ENCODE results near the gene HOXA11. TPM values are rescaled to one million over a fixed set of nuclear protein-coding genes. Genes with fewer than 3 reads are reported as not detected.

The HOXA11 gene
- total and polyA plus RNA-seq, 10 donors = not detected

DNA sequence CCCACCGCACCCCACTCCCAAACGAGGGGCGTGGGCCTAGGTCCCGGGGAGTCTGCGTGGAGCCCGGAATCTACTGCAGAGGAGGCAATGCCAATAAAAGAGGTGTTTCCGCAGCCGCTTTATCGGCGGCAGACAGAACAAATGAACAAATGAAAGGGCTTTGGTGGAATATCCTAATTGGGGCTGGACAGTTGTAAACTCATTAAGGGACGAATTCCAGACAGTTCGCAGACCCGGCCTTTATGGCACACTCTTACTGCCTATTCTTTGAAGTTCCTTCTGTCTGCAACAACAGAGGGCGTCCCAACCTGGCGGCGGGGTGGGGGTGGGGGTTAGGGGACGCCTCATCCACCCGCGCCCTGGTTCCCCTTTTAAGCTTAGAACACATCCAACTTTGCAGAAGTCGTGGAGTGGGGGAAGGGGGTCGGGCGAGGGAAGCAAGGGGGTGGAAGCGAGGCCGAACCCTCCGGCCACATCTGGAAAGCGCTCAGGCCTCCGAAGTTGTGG, 23.8 kb downstream of the HOXA11 start:
- peaks cover 13 to 96% (median 63%) of the 10 kb centered on the region in 6 donors for H3K4me1 ChIP-seq
- TF ChIP-seq, protein P1, sequence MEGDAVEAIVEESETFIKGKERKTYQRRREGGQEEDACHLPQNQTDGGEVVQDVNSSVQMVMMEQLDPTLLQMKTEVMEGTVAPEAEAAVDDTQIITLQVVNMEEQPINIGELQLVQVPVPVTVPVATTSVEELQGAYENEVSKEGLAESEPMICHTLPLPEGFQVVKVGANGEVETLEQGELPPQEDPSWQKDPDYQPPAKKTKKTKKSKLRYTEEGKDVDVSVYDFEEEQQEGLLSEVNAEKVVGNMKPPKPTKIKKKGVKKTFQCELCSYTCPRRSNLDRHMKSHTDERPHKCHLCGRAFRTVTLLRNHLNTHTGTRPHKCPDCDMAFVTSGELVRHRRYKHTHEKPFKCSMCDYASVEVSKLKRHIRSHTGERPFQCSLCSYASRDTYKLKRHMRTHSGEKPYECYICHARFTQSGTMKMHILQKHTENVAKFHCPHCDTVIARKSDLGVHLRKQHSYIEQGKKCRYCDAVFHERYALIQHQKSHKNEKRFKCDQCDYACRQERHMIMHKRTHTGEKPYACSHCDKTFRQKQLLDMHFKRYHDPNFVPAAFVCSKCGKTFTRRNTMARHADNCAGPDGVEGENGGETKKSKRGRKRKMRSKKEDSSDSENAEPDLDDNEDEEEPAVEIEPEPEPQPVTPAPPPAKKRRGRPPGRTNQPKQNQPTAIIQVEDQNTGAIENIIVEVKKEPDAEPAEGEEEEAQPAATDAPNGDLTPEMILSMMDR (IDR thresholded peaks at IDR 0.05 in 8 of 11, conservative IDR thresholded peaks at IDR 0.05 in 3 of 11) = peak in 6 of 11 experiments; percentile 1 to 73 (median 22)
- no peak for TF ChIP-seq POLR2AphosphoS5 (IDR thresholded peaks at IDR 0.05)
- 0 to 3% (median 2%) methylated on average over 13 to 27 of the region's 27 CpGs for WGBS, 5 donors
- H3K27me3 ChIP-seq (replicated peaks in 1 of 7) = peaks cover 14 to 100% (median 93%) of the 10 kb centered on the region in 7 donors
- peak overlapping the region in 4 of 8 donors; percentile 49 to 65 (median 52) for H3K27ac ChIP-seq
- peak overlapping the region; percentile 54 to 87 (median 61) for H3K4me3 ChIP-seq
- DNase-seq = peak; percentile 86
- H3K36me3 ChIP-seq = no peaks in the 10 kb centered on the region
- H3K9me3 ChIP-seq = peaks cover 0 to 14% (median 0%) of the 10 kb centered on the region in 8 donors
- intact Hi-C loops (cut with DNase I; ENCODE audit: low total_unique reads) = loop anchor here (5.0 to 10.0 kb wide), 3 partner anchors 479 to 1296 kb away; no protein-coding TSS in a partner anchor

DNA sequence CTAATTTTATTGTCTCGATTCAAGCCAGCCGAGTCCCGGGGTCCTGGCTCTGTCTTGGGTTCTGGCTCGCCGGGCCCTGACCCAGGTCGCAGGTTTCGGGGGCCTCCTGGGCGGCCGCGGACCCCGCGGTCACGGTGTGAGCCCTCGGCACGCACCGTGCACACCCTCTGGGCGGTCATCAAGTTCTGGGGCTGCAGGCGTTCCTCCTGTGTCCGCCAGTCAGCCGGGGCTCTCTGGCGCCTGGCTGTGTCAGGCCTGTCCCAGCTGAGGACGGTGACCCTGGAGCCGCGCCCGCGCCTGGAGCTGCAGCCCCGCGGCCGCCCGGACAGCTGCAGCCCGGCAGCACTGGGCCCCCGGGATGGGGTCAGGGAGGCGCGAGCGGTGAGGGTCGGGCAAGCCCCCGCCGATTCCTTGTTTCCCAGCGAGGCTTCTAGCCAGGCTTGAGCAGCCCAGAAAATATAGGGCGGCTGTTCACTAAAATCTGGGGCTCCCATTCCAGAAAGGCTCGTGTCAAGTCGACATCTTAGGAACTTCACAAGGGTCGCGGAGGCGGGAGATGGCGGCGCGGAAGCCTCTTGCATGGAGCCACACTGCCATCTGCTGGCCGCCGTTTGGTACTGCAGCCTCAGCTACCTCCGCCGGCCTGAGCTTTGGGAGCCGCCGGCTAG, 24.4 kb downstream of the HOXA11 start:
- H3K4me3 ChIP-seq = peak overlapping the region; percentile 54 to 87 (median 61)
- 1 to 4% (median 2%) methylated on average over 35 to 54 of the region's 54 CpGs for WGBS, 5 donors
- H3K36me3 ChIP-seq = no peaks in the 10 kb centered on the region
- peaks cover 8 to 100% (median 93%) of the 10 kb centered on the region in 7 donors for H3K27me3 ChIP-seq (replicated peaks in 1 of 7)
- intact Hi-C loops (cut with DNase I; ENCODE audit: low total_unique reads) = loop anchor here (5.0 to 10.0 kb wide), 3 partner anchors 478 to 1296 kb away; no protein-coding TSS in a partner anchor
- DNase-seq = peak; percentile 96
- H3K27ac ChIP-seq = peak overlapping the region in 7 of 8 donors; percentile 5 to 65 (median 49)
- H3K9me3 ChIP-seq = peaks cover 0 to 12% (median 0%) of the 10 kb centered on the region in 8 donors
- TF ChIP-seq, protein P1 (IDR thresholded peaks at IDR 0.05 in 8 of 11, conservative IDR thresholded peaks at IDR 0.05 in 3 of 11) = peak; percentile 95 to 100 (median 99)
- no peak for TF ChIP-seq POLR2A (IDR thresholded peaks at IDR 0.05)
- peak in 2 of 3 donors; percentile 61 to 62 for TF ChIP-seq POLR2AphosphoS5 (IDR thresholded peaks at IDR 0.05)
- peaks cover 16 to 96% (median 63%) of the 10 kb centered on the region in 6 donors for H3K4me1 ChIP-seq

DNA sequence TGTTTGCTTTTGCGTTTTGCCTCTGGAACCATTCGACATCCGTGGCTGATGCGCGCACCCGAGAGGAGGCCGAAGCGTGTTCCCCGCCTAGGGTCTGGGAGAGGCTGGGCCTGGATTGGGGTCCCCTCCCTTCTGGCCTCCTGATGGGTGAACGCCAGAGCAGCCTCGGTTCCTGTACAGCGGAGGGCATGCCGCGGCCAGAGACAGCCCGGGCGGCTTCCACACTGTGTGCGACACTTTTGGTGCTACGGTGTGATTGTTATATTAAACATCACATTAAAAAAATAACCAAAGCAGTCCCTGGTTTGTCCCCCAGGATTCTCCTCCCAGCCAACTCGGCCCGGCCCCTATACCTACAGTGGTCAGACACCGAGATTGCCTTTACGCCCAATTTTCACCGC, 24.9 kb downstream of the HOXA11 start:
- WGBS, 5 donors = 24 to 40% (median 27%) methylated on average over 11 to 23 of the region's 23 CpGs
- Histone ChIP-seq H3K4me1 (peaks cover 13 to 96% (median 63%) of the 10 kb centered on the region in 6 donors), H3K36me3 (no peaks in the 10 kb centered on the region), H3K27ac (peak overlapping the region in 5 of 8 donors; percentile 46 to 65 (median 51)), H3K9me3 (peaks cover 0 to 8% (median 0%) of the 10 kb centered on the region in 8 donors), H3K27me3 (replicated peaks in 1 of 7) (peaks cover 4 to 100% (median 93%) of the 10 kb centered on the region in 7 donors), H3K4me3 (peak overlapping the region; percentile 54 to 87 (median 61))
- DNase-seq = peak; percentile 79
- intact Hi-C loops (cut with DNase I; ENCODE audit: low total_unique reads) = loop anchor here (5.0 to 10.0 kb wide), 3 partner anchors 478 to 1295 kb away; no protein-coding TSS in a partner anchor
- TF ChIP-seq, protein P1 (IDR thresholded peaks at IDR 0.05 in 8 of 11, conservative IDR thresholded peaks at IDR 0.05 in 3 of 11) = no peak
- TF ChIP-seq POLR2AphosphoS5 (IDR thresholded peaks at IDR 0.05) (no peak), POLR2A (IDR thresholded peaks at IDR 0.05) (no peak)
